Liver (tissue), 9 donors: ENCODE results near the gene ZCCHC4. TPM values are rescaled to one million over a fixed set of nuclear protein-coding genes. Genes with fewer than 3 reads are reported as not detected.

Source experiments
- DNase-seq: peaks from one replicate; pipeline ENCODE4 v3.0.0-alpha.2; 2017; ENCODE audit warnings: low spot score
- H3K27ac ChIP-seq, 2 donors: one replicate each; pipeline ENCODE4 v1.7.0; 2013; ENCODE audit warnings: inconsistent platforms in 2 of 2, low read length in 2 of 2, control low read depth in 1 of 2, low read depth in 1 of 2, mild to moderate bottlenecking in 1 of 2
- H3K27me3 ChIP-seq, 4 donors: one replicate each; pipeline versions ENCODE4 v1.6.1 to v1.7.0; 2013; ENCODE audit warnings: low read length in 3 of 4, inconsistent platforms in 1 of 4, mild to moderate bottlenecking in 1 of 4, moderate library complexity in 1 of 4; ENCODE audit not compliant: control insufficient read depth in 4 of 4, insufficient read depth in 4 of 4
- H3K36me3 ChIP-seq, 4 donors: one replicate each; pipeline versions ENCODE4 v1.6.1 to v1.7.0; 2013; ENCODE audit warnings: low read length in 3 of 4, mild to moderate bottlenecking in 3 of 4, low read depth in 1 of 4, moderate library complexity in 1 of 4; ENCODE audit not compliant: control insufficient read depth in 4 of 4, insufficient read depth in 3 of 4
- H3K4me1 ChIP-seq, 4 donors: one replicate each; pipeline versions ENCODE4 v1.6.1 to v1.7.0; 2013; ENCODE audit warnings: low read length in 3 of 4, mild to moderate bottlenecking in 3 of 4, moderate library complexity in 1 of 4; ENCODE audit not compliant: control insufficient read depth in 4 of 4, insufficient read depth in 4 of 4
- H3K4me3 ChIP-seq, 3 donors: one replicate each; pipeline versions ENCODE4 v1.6.1 to v1.7.0; 2013; ENCODE audit warnings: low read length in 3 of 3, control low read depth in 1 of 3, low read depth in 1 of 3, mild to moderate bottlenecking in 1 of 3
- H3K9ac ChIP-seq, 2 donors: one replicate each; pipeline ENCODE4 v1.7.0; 2013; ENCODE audit warnings: low read length in 2 of 2, mild to moderate bottlenecking in 2 of 2, moderate library complexity in 2 of 2, control low read depth in 1 of 2, low read depth in 1 of 2
- H3K9me3 ChIP-seq, 4 donors: one replicate each; pipeline versions ENCODE4 v1.6.1 to v1.7.0; 2013; ENCODE audit warnings: low read length in 3 of 4; ENCODE audit not compliant: control insufficient read depth in 4 of 4
- GABPA ChIP-seq, 2 donors: IDR thresholded peaks in 1 of 2; conservative IDR thresholded peaks in 1 of 2; 2 replicates each; pipeline ENCODE4 v1.6.1; 2016; ENCODE audit warnings: antibody characterized with exemption in 2 of 2, mild to moderate bottlenecking in 1 of 2, moderate library complexity in 1 of 2
- HNF4A ChIP-seq, 2 donors: conservative IDR thresholded peaks; 2 replicates each; pipeline ENCODE4 v1.6.1; 2016; ENCODE audit warnings: antibody characterized with exemption in 2 of 2, mild to moderate bottlenecking in 2 of 2
- JUND ChIP-seq, 2 donors: IDR thresholded peaks; 2 replicates each; pipeline ENCODE4 v1.6.1; 2016; ENCODE audit warnings: antibody characterized with exemption in 2 of 2
- NR2F2 ChIP-seq: IDR thresholded peaks from 2 replicates; pipeline ENCODE4 v1.6.1; 2016; ENCODE audit warnings: antibody characterized with exemption
- RXRA ChIP-seq, 2 donors: IDR thresholded peaks; 2 replicates each; pipeline ENCODE4 v1.6.1; 2017 to 2018; ENCODE audit warnings: antibody characterized with exemption in 2 of 2, mild to moderate bottlenecking in 1 of 2
- TAF1 ChIP-seq: conservative IDR thresholded peaks from 2 replicates; pipeline ENCODE4 v1.6.1; 2016; ENCODE audit warnings: antibody characterized with exemption, mild to moderate bottlenecking
- YY1 ChIP-seq: IDR thresholded peaks from 2 replicates; pipeline ENCODE4 v1.6.1; 2016; ENCODE audit warnings: antibody characterized with exemption, mild to moderate bottlenecking
- WGBS: extraction: QIAGEN DNeasy Blood & Tissue Kit; methylation state at CpG from one replicate; pipeline ENCODE4 v1.1.7; 2013; 5-methylcytosine and 5-hydroxymethylcytosine counted together
- polyA plus RNA-seq, 2 donors: library from polyadenylated mRNA; stranded (reverse) in 1 of 2; unstranded in 1 of 2; fragments of 200-250 nt in 1 of 2; fragments of >200 nt in 1 of 2; fragmentation: Nextera tagmentation in 1 of 2; extraction: Ambion mirVana in 1 of 2; gene quantifications; one replicate each; pipeline versions ENCODE4 v1.2.1 to v1.2.3, GENCODE V29; 2013 to 2015
- total RNA-seq, 2 donors: library from RNA; depleted of rRNA; stranded (reverse); fragments of >200 nt; gene quantifications; one replicate each; pipeline ENCODE4 v1.2.3, GENCODE V29; 2014
- TF ChIP-seq, protein P1 (sequence below): IDR thresholded peaks from 2 replicates; pipeline ENCODE4 v1.6.1; 2016; ENCODE audit warnings: antibody characterized with exemption, mild to moderate bottlenecking
- TF ChIP-seq, protein P2 (sequence below): IDR thresholded peaks from 2 replicates; pipeline ENCODE4 v1.6.1; 2016; ENCODE audit warnings: antibody characterized with exemption
- TF ChIP-seq, protein P3 (sequence below): IDR thresholded peaks from 2 replicates; pipeline ENCODE4 v1.6.1; 2016; ENCODE audit warnings: antibody characterized with exemption
- donor health status: healthy.
- donor health status: healthy.
- donor health status: healthy.
- donor health status: healthy.
- donor health status: healthy.

ZCCHC4 gene
- total and polyA plus RNA-seq, 4 donors, result 2.1 to 7.4 (median 4.6) TPM

DNA sequence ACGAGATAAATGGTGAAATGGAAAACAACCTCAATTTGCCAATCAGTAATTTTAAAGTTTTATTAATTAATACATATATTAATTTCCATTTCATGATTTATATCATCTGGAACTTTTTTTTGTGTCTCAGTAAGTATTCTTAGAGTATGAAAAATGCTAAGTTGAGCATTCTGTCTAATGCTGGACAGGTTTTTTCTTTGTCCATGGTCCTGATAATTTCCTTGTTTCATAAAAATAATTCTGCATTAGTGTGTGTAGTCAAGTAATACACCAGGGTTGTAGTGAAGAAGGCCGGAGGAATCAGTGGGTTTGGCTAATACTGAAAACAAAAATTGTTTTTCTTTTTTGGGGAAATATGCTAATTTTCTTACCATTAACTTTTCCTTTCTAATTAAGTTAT lies 74.4 kb downstream of the ZCCHC4 start:
- no peaks in the 10 kb centered on the region for H3K9me3 ChIP-seq
- no peaks in the 10 kb centered on the region for H3K27me3 ChIP-seq
- DNase-seq, result no peak
- no peak overlapping the region for H3K27ac ChIP-seq
- H3K36me3 ChIP-seq, result peaks cover 7 to 38% (median 19%) of the 10 kb centered on the region in 4 donors
- 96% methylated on average over 2 of the region's 2 CpGs for WGBS
- TF ChIP-seq YY1, result no peak
- TF ChIP-seq, protein P1, sequence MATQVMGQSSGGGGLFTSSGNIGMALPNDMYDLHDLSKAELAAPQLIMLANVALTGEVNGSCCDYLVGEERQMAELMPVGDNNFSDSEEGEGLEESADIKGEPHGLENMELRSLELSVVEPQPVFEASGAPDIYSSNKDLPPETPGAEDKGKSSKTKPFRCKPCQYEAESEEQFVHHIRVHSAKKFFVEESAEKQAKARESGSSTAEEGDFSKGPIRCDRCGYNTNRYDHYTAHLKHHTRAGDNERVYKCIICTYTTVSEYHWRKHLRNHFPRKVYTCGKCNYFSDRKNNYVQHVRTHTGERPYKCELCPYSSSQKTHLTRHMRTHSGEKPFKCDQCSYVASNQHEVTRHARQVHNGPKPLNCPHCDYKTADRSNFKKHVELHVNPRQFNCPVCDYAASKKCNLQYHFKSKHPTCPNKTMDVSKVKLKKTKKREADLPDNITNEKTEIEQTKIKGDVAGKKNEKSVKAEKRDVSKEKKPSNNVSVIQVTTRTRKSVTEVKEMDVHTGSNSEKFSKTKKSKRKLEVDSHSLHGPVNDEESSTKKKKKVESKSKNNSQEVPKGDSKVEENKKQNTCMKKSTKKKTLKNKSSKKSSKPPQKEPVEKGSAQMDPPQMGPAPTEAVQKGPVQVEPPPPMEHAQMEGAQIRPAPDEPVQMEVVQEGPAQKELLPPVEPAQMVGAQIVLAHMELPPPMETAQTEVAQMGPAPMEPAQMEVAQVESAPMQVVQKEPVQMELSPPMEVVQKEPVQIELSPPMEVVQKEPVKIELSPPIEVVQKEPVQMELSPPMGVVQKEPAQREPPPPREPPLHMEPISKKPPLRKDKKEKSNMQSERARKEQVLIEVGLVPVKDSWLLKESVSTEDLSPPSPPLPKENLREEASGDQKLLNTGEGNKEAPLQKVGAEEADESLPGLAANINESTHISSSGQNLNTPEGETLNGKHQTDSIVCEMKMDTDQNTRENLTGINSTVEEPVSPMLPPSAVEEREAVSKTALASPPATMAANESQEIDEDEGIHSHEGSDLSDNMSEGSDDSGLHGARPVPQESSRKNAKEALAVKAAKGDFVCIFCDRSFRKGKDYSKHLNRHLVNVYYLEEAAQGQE, result peak; percentile 25
- H3K9ac ChIP-seq, result no peak overlapping the region
- no peak overlapping the region for H3K4me3 ChIP-seq
- no peaks in the 10 kb centered on the region for H3K4me1 ChIP-seq

DNA sequence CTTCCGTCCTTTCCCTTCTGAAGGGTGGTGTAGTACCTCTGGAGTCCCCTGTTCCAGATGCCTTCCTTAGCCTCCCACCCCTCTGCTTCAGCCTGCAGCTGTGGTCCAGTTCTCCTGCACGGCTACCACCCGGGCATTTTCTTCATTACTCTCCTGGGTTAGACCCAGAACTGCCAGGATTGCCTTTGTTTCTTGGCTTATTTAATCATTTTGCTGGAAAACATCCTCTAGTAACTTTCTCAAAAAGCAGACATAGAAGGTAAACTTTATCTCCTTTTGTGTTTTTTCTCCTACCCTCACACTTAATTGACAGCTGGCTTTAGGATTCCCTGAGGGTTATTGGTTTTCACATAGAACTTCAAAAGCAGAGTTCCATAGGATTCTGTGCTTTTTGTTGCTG lies 84.7 kb downstream of the ZCCHC4 start:
- H3K27ac ChIP-seq, result no peak overlapping the region
- H3K4me1 ChIP-seq, result no peaks in the 10 kb centered on the region
- 98% methylated on average over 3 of the region's 3 CpGs for WGBS
- peaks cover 8 to 58% (median 49%) of the 10 kb centered on the region in 4 donors for H3K36me3 ChIP-seq
- TF ChIP-seq YY1, result no peak
- no peak overlapping the region for H3K9ac ChIP-seq
- no peaks in the 10 kb centered on the region for H3K27me3 ChIP-seq
- no peak for DNase-seq
- H3K9me3 ChIP-seq, result no peaks in the 10 kb centered on the region
- H3K4me3 ChIP-seq, result no peak overlapping the region

DNA sequence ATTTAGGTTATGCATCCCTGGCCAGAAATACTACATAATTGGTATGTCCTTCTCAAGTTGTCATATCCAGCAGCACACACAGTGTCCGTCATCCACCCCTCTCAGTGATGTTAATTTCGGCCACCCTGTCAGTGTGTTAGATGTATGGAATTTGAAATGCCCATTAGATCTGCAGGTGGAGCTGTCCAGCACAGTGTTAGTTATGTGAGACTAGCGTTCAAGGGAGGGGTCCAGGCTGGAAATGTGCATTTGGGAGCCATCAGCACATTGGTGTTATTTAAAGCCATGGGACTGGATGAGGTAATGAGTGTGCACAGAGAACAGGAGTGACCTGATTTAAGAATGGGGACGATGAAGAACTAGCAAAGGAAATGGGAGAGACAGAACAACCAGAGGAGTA lies 86.9 kb downstream of the ZCCHC4 start:
- TF ChIP-seq HNF4A (conservative IDR thresholded peaks at IDR 0.05) (no peak), TAF1 (no peak), YY1 (no peak), RXRA (IDR thresholded peaks at IDR 0.05) (no peak), JUND (IDR thresholded peaks at IDR 0.05) (no peak), NR2F2 (no peak)
- TF ChIP-seq, protein P2, sequence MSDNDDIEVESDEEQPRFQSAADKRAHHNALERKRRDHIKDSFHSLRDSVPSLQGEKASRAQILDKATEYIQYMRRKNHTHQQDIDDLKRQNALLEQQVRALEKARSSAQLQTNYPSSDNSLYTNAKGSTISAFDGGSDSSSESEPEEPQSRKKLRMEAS, result no peak

DNA sequence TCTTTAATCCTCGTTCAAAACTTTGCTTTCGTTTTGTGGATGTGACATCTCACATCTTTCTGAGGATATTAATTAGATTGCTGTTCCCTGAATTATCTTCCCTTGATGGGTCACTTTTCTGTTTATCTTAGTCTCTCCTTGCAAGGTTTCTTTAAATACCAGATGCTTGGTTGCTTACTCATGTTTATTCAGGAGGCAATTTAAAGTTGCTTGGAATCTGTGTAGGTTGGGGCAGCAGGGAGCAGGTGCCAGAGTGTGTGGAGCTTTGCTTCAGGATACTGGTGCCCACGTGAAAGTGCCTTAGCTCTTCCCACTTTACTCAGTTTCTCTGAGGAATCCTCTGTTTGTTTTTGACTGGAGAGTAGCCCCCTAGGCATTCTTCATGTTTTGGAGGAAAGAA lies 88.5 kb downstream of the ZCCHC4 start:
- Histone ChIP-seq H3K9ac (no peak overlapping the region), H3K27me3 (no peaks in the 10 kb centered on the region), H3K36me3 (peaks cover 2 to 39% (median 30%) of the 10 kb centered on the region in 4 donors), H3K4me3 (no peak overlapping the region), H3K4me1 (peaks cover 0 to 6% (median 2%) of the 10 kb centered on the region in 4 donors), H3K27ac (no peak overlapping the region), H3K9me3 (no peaks in the 10 kb centered on the region)
- no peak for DNase-seq
- TF ChIP-seq GABPA (IDR thresholded peaks at IDR 0.05 in 1 of 2, conservative IDR thresholded peaks at IDR 0.05 in 1 of 2), result no peak
- TF ChIP-seq, protein P3, sequence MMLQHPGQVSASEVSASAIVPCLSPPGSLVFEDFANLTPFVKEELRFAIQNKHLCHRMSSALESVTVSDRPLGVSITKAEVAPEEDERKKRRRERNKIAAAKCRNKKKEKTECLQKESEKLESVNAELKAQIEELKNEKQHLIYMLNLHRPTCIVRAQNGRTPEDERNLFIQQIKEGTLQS, result no peak
- no peak for TF ChIP-seq JUND (IDR thresholded peaks at IDR 0.05)
- WGBS, result 88% methylated on average over 3 of the region's 3 CpGs

More for the DNA sequence above, 86.9 kb downstream of the ZCCHC4 start:
- H3K4me3 ChIP-seq, result no peak overlapping the region
- no peaks in the 10 kb centered on the region for H3K9me3 ChIP-seq
- H3K27me3 ChIP-seq, result no peaks in the 10 kb centered on the region
- H3K36me3 ChIP-seq, result peaks cover 9 to 45% (median 37%) of the 10 kb centered on the region in 4 donors
- DNase-seq, result no peak
- 94% methylated on average over 4 of the region's 4 CpGs for WGBS
- no peaks in the 10 kb centered on the region for H3K4me1 ChIP-seq
- no peak overlapping the region for H3K27ac ChIP-seq
- no peak overlapping the region for H3K9ac ChIP-seq
